ENCODE measurements around the gene ECI2.

GRCh38 chr6:4129446-4129845 is 5.9 kb downstream of the ECI2 start:
- no peak for TF ChIP-seq EZH2 (IDR thresholded peaks at IDR 0.05; ENCODE audit: low read length, unreplicated experiment)
- TF ChIP-seq CTCF (conservative IDR thresholded peaks at IDR 0.05; ENCODE audit: low read depth, low read length): no peak
- TF ChIP-seq EZH2phosphoT487 (IDR thresholded peaks at IDR 0.05; ENCODE audit: borderline replicate concordance, low read length): no peak
